Measurements from ENCODE around the gene PNPLA5.

The PNPLA5 gene

DNA sequence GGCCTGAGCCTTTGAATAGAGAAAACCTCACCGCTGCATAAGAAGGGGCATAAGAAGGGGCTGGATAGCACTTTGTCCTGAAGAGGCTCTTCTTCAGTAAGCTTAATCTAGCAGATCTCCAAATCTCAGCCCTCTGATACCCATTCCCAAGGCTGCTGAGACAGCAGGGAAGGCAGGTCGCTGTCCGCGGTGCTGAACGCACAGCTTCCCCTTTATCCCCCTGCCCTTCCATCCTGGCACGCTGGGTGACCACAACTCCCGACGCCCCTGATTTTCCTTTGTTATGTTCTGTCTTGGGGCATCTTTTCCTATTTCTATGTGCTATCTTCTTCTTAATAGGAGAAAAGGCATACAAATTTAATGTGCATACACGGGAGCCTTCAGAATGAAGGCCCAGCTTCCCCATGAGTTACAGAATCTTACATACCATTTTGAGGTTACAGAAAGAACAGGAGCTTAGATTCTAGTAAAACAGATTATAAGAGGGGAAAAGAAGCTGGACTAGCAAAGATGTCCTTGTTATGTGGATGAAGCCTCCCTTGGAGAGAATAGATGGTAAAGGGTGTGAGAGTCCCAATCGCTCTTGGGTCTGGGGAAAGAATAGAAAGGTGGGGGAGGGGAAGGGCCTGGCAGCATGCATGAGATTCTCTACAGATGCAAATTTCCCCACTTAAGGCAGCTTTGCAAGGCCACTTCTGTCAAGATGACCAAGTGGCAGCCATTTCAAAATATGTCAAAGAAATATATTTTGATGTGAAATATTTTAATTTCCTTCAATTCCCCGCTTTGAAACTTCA, 23.8 kb downstream of the PNPLA5 start (continued):
- TF ChIP-seq TSHZ2 (CRISPR knock-in tag; IDR thresholded peaks at IDR 0.05) (no peak), OSR1 (CRISPR knock-in tag; IDR thresholded peaks at IDR 0.05) (no peak), ZFP30 (CRISPR knock-in tag; IDR thresholded peaks at IDR 0.05) (no peak), ZFP3 (CRISPR knock-in tag; IDR thresholded peaks at IDR 0.05) (no peak)

DNA sequence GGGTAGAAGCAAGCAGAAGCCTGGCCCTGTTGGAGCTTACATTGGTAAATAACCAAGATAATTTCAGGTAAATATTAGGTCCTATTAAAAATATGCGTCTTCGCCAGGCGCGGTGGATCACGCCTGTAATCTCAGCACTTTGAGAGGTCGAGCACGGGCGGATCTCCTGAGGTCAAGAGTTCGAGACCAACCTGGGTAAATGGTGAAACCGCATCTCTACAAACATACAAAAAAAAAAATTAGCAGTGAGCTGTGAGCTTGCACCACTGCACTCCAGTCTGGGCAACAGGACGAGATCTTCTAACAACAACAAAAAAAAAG, 29.0 kb downstream of the PNPLA5 start:
- TF ChIP-seq CREB5 (CRISPR knock-in tag; IDR thresholded peaks at IDR 0.05; ENCODE audit: low read depth) = no peak
- TF ChIP-seq TOX (CRISPR knock-in tag; IDR thresholded peaks at IDR 0.05; ENCODE audit: borderline replicate concordance) = no peak
- TF ChIP-seq CSRNP3 (CRISPR knock-in tag; IDR thresholded peaks at IDR 0.05) = no peak
- no peak for TF ChIP-seq RARB (CRISPR knock-in tag; IDR thresholded peaks at IDR 0.05)
- no peak for TF ChIP-seq CSDC2 (CRISPR knock-in tag; IDR thresholded peaks at IDR 0.05)
- no peak for TF ChIP-seq ESRRG (CRISPR knock-in tag; IDR thresholded peaks at IDR 0.05)
- TF ChIP-seq TSHZ2 (CRISPR knock-in tag; IDR thresholded peaks at IDR 0.05) = no peak
- no peak for TF ChIP-seq TCF4 (CRISPR knock-in tag; IDR thresholded peaks at IDR 0.05; ENCODE audit: borderline replicate concordance)
- no peak for TF ChIP-seq PATZ1 (CRISPR knock-in tag; IDR thresholded peaks at IDR 0.05; ENCODE audit: borderline replicate concordance)
- TF ChIP-seq POU6F1 (CRISPR knock-in tag; IDR thresholded peaks at IDR 0.05; ENCODE audit: borderline replicate concordance, low read depth) = no peak
- no peak for TF ChIP-seq ZNF565 (CRISPR knock-in tag; conservative IDR thresholded peaks at IDR 0.05; ENCODE audit: low read depth)
- TF ChIP-seq OSR1 (CRISPR knock-in tag; IDR thresholded peaks at IDR 0.05) = no peak
- no peak for ATAC-seq

- no peak; the same call in 2 of the 3 replicates for ATAC-seq
- TF ChIP-seq POU6F1 (CRISPR knock-in tag; IDR thresholded peaks at IDR 0.05; ENCODE audit: borderline replicate concordance, low read depth) (no peak), ESRRG (CRISPR knock-in tag; IDR thresholded peaks at IDR 0.05) (no peak), CREB5 (CRISPR knock-in tag; IDR thresholded peaks at IDR 0.05; ENCODE audit: low read depth) (no peak), ZFP30 (CRISPR knock-in tag; IDR thresholded peaks at IDR 0.05) (no peak), ZNF565 (CRISPR knock-in tag; conservative IDR thresholded peaks at IDR 0.05; ENCODE audit: low read depth) (no peak), PATZ1 (CRISPR knock-in tag; IDR thresholded peaks at IDR 0.05; ENCODE audit: borderline replicate concordance) (no peak), ZNF70 (CRISPR knock-in tag; IDR thresholded peaks at IDR 0.05) (no peak), BACH2 (CRISPR knock-in tag; IDR thresholded peaks at IDR 0.05; ENCODE audit: borderline replicate concordance) (no peak)
Observed at GRCh38 chr22:43862074-43862881, 29.5 kb downstream of the PNPLA5 start, which contains the start of gene SULT4A1. TSS of gene SULT4A1 (minus strand) at chr22:43862513. CDS start at chr22:43862382, 131 bp downstream.

All from SK-N-SH treated with all-trans-retinoic acid at 6 μM for 48 hours (cell line).